Activated CD4-positive, CD25-positive, alpha-beta regulatory T cell (primary cell): Measurements from ENCODE around the gene MGAT4C.
"Not testable (repeated sequence)": the region's sequence is repeated elsewhere in the genome, so short reads cannot be mapped to it uniquely, and the experiment has no call there.

ENCODE experiments used
- DNase-seq, 4 experiments: peaks; one replicate each; lab custom pipeline; 2025; lab: John Stamatoyannopoulos, UW

MGAT4C gene

GRCh38 chr12:86134561-86134960, 121.6 kb downstream of the MGAT4C start:
- DNase-seq = no peak

GRCh38 chr12:86126900-86127299, 129.3 kb downstream of the MGAT4C start:
- not testable (repeated sequence) for DNase-seq

GRCh38 chr12:86122846-86123468, 133.2 kb downstream of the MGAT4C start:
- no peak for DNase-seq

GRCh38 chr12:86118161-86118560, 138.0 kb downstream of the MGAT4C start:
- DNase-seq = no peak

GRCh38 chr12:86117711-86118110, 138.5 kb downstream of the MGAT4C start:
- DNase-seq = no peak

GRCh38 chr12:86104087-86104486, 152.1 kb downstream of the MGAT4C start:
- DNase-seq = no peak

- DNase-seq = no peak
These were observed 159.0 kb downstream of the MGAT4C start for GRCh38 chr12:86097161-86097560.

GRCh38 chr12:86091681-86092080, 164.5 kb downstream of the MGAT4C start:
- DNase-seq = no peak

- DNase-seq = no peak
These were observed 174.3 kb downstream of the MGAT4C start for GRCh38 chr12:86081843-86082242.

GRCh38 chr12:86059052-86059451, 197.1 kb downstream of the MGAT4C start:
- DNase-seq = not testable (repeated sequence)

- no peak for DNase-seq
These were observed 198.9 kb downstream of the MGAT4C start for GRCh38 chr12:86057092-86057845.

GRCh38 chr12:86052921-86053320, 203.3 kb downstream of the MGAT4C start:
- DNase-seq = no peak

GRCh38 chr12:86050010-86050409, 206.2 kb downstream of the MGAT4C start:
- DNase-seq = no peak

GRCh38 chr12:86044396-86044795, 211.8 kb downstream of the MGAT4C start:
- no peak for DNase-seq

GRCh38 chr12:86042062-86042461, 214.1 kb downstream of the MGAT4C start:
- no peak for DNase-seq

GRCh38 chr12:86018361-86018760, 237.8 kb downstream of the MGAT4C start:
- no peak for DNase-seq

GRCh38 chr12:86015026-86015425, 241.2 kb downstream of the MGAT4C start:
- no peak for DNase-seq

GRCh38 chr12:86006727-86007126, 249.5 kb downstream of the MGAT4C start:
- no peak for DNase-seq

- DNase-seq = no peak
These were observed 258.1 kb downstream of the MGAT4C start for GRCh38 chr12:85998074-85998473.

GRCh38 chr12:85996280-85996679, 259.9 kb downstream of the MGAT4C start:
- DNase-seq = no peak

- no peak for DNase-seq
These were observed 262.4 kb downstream of the MGAT4C start for GRCh38 chr12:85993746-85994145.

- DNase-seq = no peak
These were observed 270.2 kb downstream of the MGAT4C start for GRCh38 chr12:85985996-85986395.

- DNase-seq = no peak
These were observed 272.6 kb downstream of the MGAT4C start for GRCh38 chr12:85983601-85984000.

- no peak for DNase-seq
These were observed 276.6 kb downstream of the MGAT4C start for GRCh38 chr12:85979641-85980040.
